Measurements from ENCODE around the gene SNORC. TPM values are rescaled to one million over a fixed set of nuclear protein-coding genes. Genes with fewer than 3 reads are reported as not detected.
A peak's percentile ranks its signal among the peaks of the same experiment; 100 is the strongest.

The SNORC gene
- total RNA-seq, 3 donors from 2014 or later (not counting 1 experiment from before 2014, with no cell fraction given) = 0.47 to 1.0 (median 0.98) TPM

DNA sequence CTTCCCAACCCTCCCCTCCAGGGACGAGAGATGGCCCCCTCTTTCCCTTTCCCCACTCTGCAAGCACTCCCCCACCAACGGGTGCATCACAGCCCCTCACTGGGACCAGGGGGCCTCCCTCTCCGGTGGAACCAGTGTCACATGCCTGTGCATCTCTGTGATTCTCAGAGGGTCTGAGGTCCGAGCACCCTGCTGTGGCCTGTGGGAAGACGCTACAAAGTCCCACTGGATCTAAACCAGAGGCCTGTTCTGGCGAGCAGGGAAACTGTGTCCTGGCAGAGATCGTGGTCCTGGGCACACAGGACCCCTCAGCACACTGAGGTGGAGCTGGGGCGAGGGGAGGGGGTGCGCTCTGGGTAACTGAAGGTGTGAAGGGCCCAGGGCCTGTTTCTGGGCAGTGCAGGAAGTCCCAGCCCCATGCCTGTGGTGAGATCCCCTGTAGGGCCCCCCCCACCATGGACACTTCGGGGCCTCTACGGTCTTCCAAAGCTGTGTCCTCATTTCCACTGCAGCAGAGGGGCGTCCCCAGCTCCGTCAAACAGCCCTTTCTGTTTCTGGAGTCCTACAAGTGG lies 8.0 kb downstream of the SNORC start:
- DNase-seq = no peak
- WGBS (ENCODE audit: insufficient coverage) = 91% methylated on average over 13 of the region's 13 CpGs
- Mint-ChIP-seq H3K4me3 (peak overlapping the region; percentile 52), H3K36me3 (no peaks in the 10 kb centered on the region), H3K27ac (no peak overlapping the region), H3K4me1 (peaks cover 0 to 5% of the 10 kb centered on the region in 2 donors), H3K27me3 (ENCODE audit: low read depth in 2 of 2) (peaks cover 8 to 10% of the 10 kb centered on the region in 2 donors), H3K9me3 (no peaks in the 10 kb centered on the region)
- no peak for ATAC-seq
- Histone ChIP-seq H3K4me1 (ENCODE audit: control insufficient read depth, insufficient read depth, low read length) (peaks cover 10% of the 10 kb centered on the region), H3K36me3 (ENCODE audit: control insufficient read depth, insufficient read depth, low read length) (no peaks in the 10 kb centered on the region), H3K27me3 (ENCODE audit: control insufficient read depth, insufficient read depth, low read length) (peaks cover 12% of the 10 kb centered on the region), H3K9me3 (ENCODE audit: control insufficient read depth, insufficient read depth, low read length) (no peaks in the 10 kb centered on the region), H3K4me3 (ENCODE audit: low read length) (no peak overlapping the region), H3K27ac (ENCODE audit: low read length) (no peak overlapping the region)
- no peak for TF ChIP-seq CTCF (IDR thresholded peaks at IDR 0.05)
- intact Hi-C loops (cut with micrococcal nuclease) = no loop called here

- H3K36me3 ChIP-seq (ENCODE audit: control insufficient read depth, insufficient read depth, low read length) = no peaks in the 10 kb centered on the region
- Mint-ChIP-seq H3K4me3 (no peak overlapping the region), H3K27me3 (ENCODE audit: low read depth in 2 of 2) (peaks cover 8 to 10% of the 10 kb centered on the region in 2 donors), H3K27ac (no peak overlapping the region), H3K36me3 (no peaks in the 10 kb centered on the region), H3K4me1 (peaks cover 0 to 5% of the 10 kb centered on the region in 2 donors), H3K9me3 (no peaks in the 10 kb centered on the region)
- 90% methylated on average over 19 of the region's 20 CpGs for WGBS (ENCODE audit: insufficient coverage)
- no peak overlapping the region for H3K4me3 ChIP-seq (ENCODE audit: low read length)
- DNase-seq (no peak), ATAC-seq (no peak)
- intact Hi-C loops (cut with micrococcal nuclease) = no loop called here
- H3K4me1 ChIP-seq (ENCODE audit: control insufficient read depth, insufficient read depth, low read length) = peaks cover 10% of the 10 kb centered on the region
- no peaks in the 10 kb centered on the region for H3K9me3 ChIP-seq (ENCODE audit: control insufficient read depth, insufficient read depth, low read length)
- TF ChIP-seq CTCF (IDR thresholded peaks at IDR 0.05) = no peak
- H3K27me3 ChIP-seq (ENCODE audit: control insufficient read depth, insufficient read depth, low read length) = peaks cover 12% of the 10 kb centered on the region
- H3K27ac ChIP-seq (ENCODE audit: low read length) = no peak overlapping the region
Measured at GRCh38 chr2:232878855-232879617, 9.0 kb downstream of the SNORC start.

GRCh38 chr2:232879618-232880494 lies 9.8 kb downstream of the SNORC start:
- peaks cover 7 to 8% of the 10 kb centered on the region in 2 donors for H3K27me3 Mint-ChIP-seq (ENCODE audit: low read depth in 2 of 2)

More at GRCh38 chr2:232879618-232880494, 9.8 kb downstream of the SNORC start:
- H3K27me3 ChIP-seq (ENCODE audit: control insufficient read depth, insufficient read depth, low read length) = peaks cover 12% of the 10 kb centered on the region
- ATAC-seq (no peak), DNase-seq (no peak)
- TF ChIP-seq CTCF (IDR thresholded peaks at IDR 0.05) = no peak
- Mint-ChIP-seq H3K9me3 (no peaks in the 10 kb centered on the region), H3K4me1 (peaks cover 0 to 5% of the 10 kb centered on the region in 2 donors), H3K36me3 (no peaks in the 10 kb centered on the region), H3K4me3 (no peak overlapping the region), H3K27ac (no peak overlapping the region)
- H3K36me3 ChIP-seq (ENCODE audit: control insufficient read depth, insufficient read depth, low read length) = no peaks in the 10 kb centered on the region
- H3K27ac ChIP-seq (ENCODE audit: low read length) = no peak overlapping the region
- H3K4me3 ChIP-seq (ENCODE audit: low read length) = no peak overlapping the region
- no peaks in the 10 kb centered on the region for H3K9me3 ChIP-seq (ENCODE audit: control insufficient read depth, insufficient read depth, low read length)
- intact Hi-C loops (cut with micrococcal nuclease) = no loop called here
- 88% methylated on average over 21 of the region's 21 CpGs for WGBS (ENCODE audit: insufficient coverage)
- H3K4me1 ChIP-seq (ENCODE audit: control insufficient read depth, insufficient read depth, low read length) = peaks cover 10% of the 10 kb centered on the region

All from natural killer cell (primary cell).